T-helper 2 cell treated with Interferon-gamma antibody and Interleukin-4, amounts not matched to agents 100 ng/mL and 5 ng/mL, for 36 hours (primary cell): ENCODE data around the gene UBTFL1. TPM values are rescaled to one million over a fixed set of nuclear protein-coding genes. Genes with fewer than 3 reads are reported as not detected.
"Not testable (repeated sequence)": the region's sequence is repeated elsewhere in the genome, so short reads cannot be mapped to it uniquely, and the experiment has no call there.

Experiments
- intact Hi-C: fragments of 100-400 bp; cut with micrococcal nuclease; formaldehyde crosslinking; loops from one replicate; pipeline ENCODE4 v1.15.1; 2023
- total RNA-seq: library from RNA; stranded (reverse); gene quantifications from 2 replicates; pipeline ENCODE4 v1.2.3, GENCODE V29; 2022

UBTFL1 gene
- not detected in 2 replicates for total RNA-seq

GRCh38 chr11:90085650-90086049 is at the start of gene UBTFL1:
TSS of gene UBTFL1 (plus strand) at chr11:90085950. CDS start at chr11:90085950, 0 bp downstream.
- intact Hi-C loops = not testable (repeated sequence)

GRCh38 chr11:90051591-90052209 is 34.0 kb upstream of the UBTFL1 start:
- intact Hi-C loops = not testable (repeated sequence)

GRCh38 chr11:90052311-90052710 is 33.4 kb upstream of the UBTFL1 start:
- intact Hi-C loops = not testable (repeated sequence)

GRCh38 chr11:90053545-90053944 is 32.2 kb upstream of the UBTFL1 start:
- intact Hi-C loops = not testable (repeated sequence)

- intact Hi-C loops = not testable (repeated sequence)
Observed at GRCh38 chr11:90088731-90089130, 3.0 kb downstream of the UBTFL1 start.

- intact Hi-C loops = not testable (repeated sequence)
Observed at GRCh38 chr11:90095230-90095924, 9.6 kb downstream of the UBTFL1 start.

GRCh38 chr11:90098261-90098660 is 12.5 kb downstream of the UBTFL1 start:
- intact Hi-C loops = not testable (repeated sequence)

- intact Hi-C loops = no loop called here
Observed at GRCh38 chr11:90100431-90100830, 14.7 kb downstream of the UBTFL1 start.

- intact Hi-C loops = loop anchor here (10.0 kb wide), 1 partner anchor 1019 kb away; no protein-coding TSS in a partner anchor
Observed at GRCh38 chr11:90113541-90113940, 27.8 kb downstream of the UBTFL1 start.

GRCh38 chr11:90120191-90120590 is 34.4 kb downstream of the UBTFL1 start:
- intact Hi-C loops = no loop called here

- intact Hi-C loops = no loop called here
Observed at GRCh38 chr11:90124371-90124770, 38.6 kb downstream of the UBTFL1 start.

GRCh38 chr11:90124946-90125345 is 39.2 kb downstream of the UBTFL1 start:
- intact Hi-C loops = no loop called here

- intact Hi-C loops = no loop called here
Observed at GRCh38 chr11:90133560-90134477, 48.1 kb downstream of the UBTFL1 start.

GRCh38 chr11:90134478-90135003 is 48.8 kb downstream of the UBTFL1 start, which contains the start of gene NAALAD2:
TSS of gene NAALAD2 (plus strand) at chr11:90134663. CDS start at chr11:90134759, 96 bp downstream.
- intact Hi-C loops = no loop called here

GRCh38 chr11:90135016-90135415 is 49.3 kb downstream of the UBTFL1 start:
- intact Hi-C loops = no loop called here

Other genes with a start within 250 kb of the UBTFL1 start
- gene TRIM64B, start 207.5 kb upstream of the UBTFL1 start, total RNA-seq = not detected in 2 replicates
- not detected in 2 replicates for gene TRIM49D1, start 163.7 kb upstream of the UBTFL1 start, total RNA-seq
- gene TRIM49D2, start 161.9 kb upstream of the UBTFL1 start, total RNA-seq = not detected in 2 replicates
- gene TRIM64, start 119.9 kb upstream of the UBTFL1 start, total RNA-seq = not detected in 2 replicates
- gene TRIM49C, start 54.8 kb upstream of the UBTFL1 start, total RNA-seq = not detected in 2 replicates
- gene NAALAD2, start 48.7 kb downstream of the UBTFL1 start, total RNA-seq = not detected in 2 replicates
- 76.6 and 80.7 TPM in 2 replicates for gene CHORDC1, start 137.1 kb downstream of the UBTFL1 start, total RNA-seq